Measurements from ENCODE around the gene PIGB.

Gene PIGB

DNA sequence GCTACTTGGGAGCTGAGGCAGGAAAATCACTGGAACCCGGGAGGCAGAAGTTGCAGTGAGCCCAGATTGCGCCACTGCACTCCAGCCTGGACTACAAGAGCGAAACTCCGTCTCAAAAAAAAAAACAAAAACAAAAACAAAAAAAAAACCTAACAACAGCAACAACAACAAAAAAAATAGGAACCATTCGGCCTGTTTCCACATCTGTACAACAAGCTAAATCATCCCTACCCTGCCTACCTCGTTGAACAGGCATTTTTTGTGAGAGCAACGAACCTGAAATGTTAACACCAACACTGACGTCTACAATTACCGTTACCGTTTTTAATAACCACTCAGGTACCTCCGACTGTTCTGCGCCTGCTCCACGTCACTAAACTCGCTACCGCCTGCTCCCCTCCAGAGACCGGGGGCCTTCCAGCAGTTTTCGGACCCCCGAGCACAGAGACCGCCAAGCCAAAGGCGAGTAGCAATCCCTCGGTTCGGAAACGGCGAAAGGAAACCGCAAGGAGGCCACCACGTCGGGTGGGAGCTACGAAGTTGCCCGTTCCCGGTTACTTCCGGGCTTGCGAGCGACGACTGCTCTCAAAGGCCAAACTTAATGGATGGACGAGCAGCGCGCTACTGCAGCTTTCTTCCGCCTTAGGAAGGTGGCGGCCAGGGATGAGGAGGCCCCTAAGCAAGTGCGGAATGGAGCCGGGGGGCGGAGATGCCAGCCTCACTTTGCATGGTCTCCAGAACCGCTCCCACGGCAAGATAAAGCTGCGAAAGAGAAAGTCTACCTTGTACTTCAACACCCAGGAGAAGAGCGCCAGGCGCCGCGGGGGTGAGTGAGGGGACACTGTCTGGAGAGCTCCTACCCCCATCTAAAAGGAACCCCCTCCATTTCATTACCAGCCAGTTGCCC is at the start of gene PIGB, which contains the start of gene PIGBOS1:
Gene PIGB, plus strand, starts transcription at position 635 of the 907 bp plus-strand sequence. Its CDS starts 29 bp downstream, at position 664.
Gene PIGBOS1, minus strand, starts transcription at position 536 of the 907 bp plus-strand sequence. CDS start 1,331 bp downstream, outside the sequence.
- TF ChIP-seq, protein P1, sequence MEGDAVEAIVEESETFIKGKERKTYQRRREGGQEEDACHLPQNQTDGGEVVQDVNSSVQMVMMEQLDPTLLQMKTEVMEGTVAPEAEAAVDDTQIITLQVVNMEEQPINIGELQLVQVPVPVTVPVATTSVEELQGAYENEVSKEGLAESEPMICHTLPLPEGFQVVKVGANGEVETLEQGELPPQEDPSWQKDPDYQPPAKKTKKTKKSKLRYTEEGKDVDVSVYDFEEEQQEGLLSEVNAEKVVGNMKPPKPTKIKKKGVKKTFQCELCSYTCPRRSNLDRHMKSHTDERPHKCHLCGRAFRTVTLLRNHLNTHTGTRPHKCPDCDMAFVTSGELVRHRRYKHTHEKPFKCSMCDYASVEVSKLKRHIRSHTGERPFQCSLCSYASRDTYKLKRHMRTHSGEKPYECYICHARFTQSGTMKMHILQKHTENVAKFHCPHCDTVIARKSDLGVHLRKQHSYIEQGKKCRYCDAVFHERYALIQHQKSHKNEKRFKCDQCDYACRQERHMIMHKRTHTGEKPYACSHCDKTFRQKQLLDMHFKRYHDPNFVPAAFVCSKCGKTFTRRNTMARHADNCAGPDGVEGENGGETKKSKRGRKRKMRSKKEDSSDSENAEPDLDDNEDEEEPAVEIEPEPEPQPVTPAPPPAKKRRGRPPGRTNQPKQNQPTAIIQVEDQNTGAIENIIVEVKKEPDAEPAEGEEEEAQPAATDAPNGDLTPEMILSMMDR (IDR thresholded peaks at IDR 0.05; ENCODE audit: low read length, missing control alignments), result no peak
- DNase-seq (ENCODE audit: low read depth), result peak; percentile 94
- H3K4me3 ChIP-seq (replicated peaks; ENCODE audit: low read depth, low read length), result peak within 1 kb of the TSS; percentile 84

DNA sequence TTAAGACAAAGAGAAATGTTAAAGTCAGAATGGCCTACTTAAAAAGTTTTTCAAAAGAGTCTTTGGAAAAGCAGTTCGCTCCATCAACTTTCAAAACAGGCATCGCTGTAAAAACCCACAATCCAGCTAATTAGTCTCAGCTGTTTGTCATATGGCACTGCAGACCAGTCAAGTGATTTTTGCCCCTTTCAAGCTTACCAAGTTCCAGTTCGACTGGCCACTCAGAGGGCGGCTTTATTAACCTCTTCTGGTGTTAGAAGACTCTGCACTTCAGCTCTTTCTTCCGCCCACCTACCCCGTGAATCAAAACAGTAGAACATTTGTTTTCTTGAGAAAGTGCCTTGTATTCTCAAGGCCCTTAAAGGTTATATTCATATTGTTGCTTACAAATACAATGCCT is 48.7 kb upstream of the PIGB start:
- no peak overlapping the region for H3K4me3 ChIP-seq (replicated peaks; ENCODE audit: low read depth, low read length)
- TF ChIP-seq, protein P1 (IDR thresholded peaks at IDR 0.05; ENCODE audit: low read length, missing control alignments), result no peak
- no peak for DNase-seq (ENCODE audit: low read depth)

DNA sequence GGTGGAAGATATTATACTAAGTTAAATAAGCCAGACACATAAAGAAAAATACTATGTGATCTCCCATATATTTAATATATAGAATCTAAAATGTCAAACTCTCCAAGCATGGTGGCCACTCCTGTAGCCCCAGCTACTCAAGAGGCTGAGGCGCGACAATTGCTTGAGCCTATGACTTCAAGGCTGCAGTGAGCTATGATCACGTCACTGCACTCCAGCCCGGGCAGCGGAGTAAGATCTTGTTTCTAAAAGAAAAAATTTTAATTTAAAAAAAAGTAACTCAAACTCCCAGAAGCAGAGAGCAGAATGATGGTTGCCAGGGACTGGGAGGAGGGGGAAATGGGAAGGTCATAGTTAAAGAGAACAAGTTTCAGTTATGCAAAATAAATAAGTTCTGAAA is 42.7 kb upstream of the PIGB start:
- TF ChIP-seq, protein P1 (IDR thresholded peaks at IDR 0.05; ENCODE audit: low read length, missing control alignments), result no peak
- no peak overlapping the region for H3K4me3 ChIP-seq (replicated peaks; ENCODE audit: low read depth, low read length)
- no peak for DNase-seq (ENCODE audit: low read depth)

DNA sequence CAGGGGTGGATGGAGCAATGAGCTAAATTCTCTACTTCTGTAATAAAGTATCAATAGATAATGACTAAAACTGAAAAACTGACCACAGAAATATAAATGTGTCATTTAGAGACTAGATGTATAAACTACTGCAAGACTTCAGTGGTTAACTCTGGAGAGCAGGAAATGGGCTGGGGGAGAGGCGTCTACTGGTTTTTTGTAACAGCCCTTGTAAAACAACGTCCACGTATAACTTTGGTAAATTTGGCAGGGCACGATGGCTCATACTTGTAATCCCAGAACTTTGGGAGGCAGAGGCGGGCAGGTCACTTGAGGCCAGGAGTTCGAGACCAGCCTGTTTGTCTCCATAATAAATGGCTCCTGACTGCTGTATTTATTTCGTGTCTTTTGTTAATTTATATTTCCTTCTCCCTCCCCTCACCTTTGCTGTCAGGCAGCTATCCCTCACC is 41.9 kb upstream of the PIGB start:
- TF ChIP-seq, protein P1 (IDR thresholded peaks at IDR 0.05; ENCODE audit: low read length, missing control alignments), result no peak
- peak; percentile 33 for DNase-seq (ENCODE audit: low read depth)
- H3K4me3 ChIP-seq (replicated peaks; ENCODE audit: low read depth, low read length), result no peak overlapping the region

DNA sequence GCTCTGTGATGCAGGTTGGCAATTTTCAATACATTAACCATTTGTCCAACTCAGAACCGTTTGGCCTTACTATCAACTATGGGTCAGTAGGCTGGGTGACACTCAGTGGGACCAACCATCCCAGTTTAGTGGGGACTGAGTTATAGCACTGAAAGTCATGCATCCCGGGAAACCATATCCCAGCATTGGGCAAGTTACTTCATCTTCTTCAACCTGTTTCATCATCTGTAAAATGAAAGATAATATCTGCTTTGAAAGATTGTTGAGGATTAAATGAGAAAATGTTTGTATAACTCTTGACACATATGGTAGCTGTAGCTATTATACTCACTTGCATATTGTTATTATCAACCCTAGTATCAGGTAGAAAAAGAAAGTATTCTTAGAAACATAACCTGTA is 41.3 kb upstream of the PIGB start:
- TF ChIP-seq, protein P1 (IDR thresholded peaks at IDR 0.05; ENCODE audit: low read length, missing control alignments), result no peak

DNA sequence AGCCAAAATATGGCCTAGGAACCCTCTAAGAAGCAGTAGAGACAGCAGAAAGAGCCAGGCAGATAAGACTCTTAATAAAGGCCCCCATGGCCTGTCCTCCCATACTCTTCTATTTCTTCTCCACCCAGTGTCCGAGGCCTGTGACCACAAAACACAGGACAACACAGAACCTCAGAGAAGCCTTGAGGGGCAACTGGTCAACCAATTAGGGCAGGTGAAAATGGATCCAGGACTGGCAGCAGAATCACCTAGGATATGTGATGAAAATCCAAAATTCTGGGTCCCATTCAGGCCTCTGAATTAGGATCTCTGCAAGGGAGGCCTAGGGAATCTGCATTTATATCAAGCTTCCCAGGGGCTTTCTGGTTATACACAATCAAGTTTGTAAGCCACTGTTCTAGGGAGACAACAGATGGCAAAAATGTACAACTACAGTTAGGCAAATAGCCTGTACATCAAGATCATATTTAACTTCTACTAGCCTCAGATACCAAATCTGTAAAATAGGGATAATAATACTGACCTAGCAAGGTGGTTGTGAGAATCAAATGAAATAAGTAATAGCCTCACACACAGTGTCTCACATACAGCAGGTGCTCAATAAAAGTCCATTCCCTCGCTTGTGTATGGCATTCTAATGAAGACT is 39.8 kb upstream of the PIGB start:
- TF ChIP-seq, protein P1 (IDR thresholded peaks at IDR 0.05; ENCODE audit: low read length, missing control alignments), result no peak
- no peak for DNase-seq (ENCODE audit: low read depth)
- H3K4me3 ChIP-seq (replicated peaks; ENCODE audit: low read depth, low read length), result no peak overlapping the region

More for the DNA sequence above, 41.3 kb upstream of the PIGB start:
- DNase-seq (ENCODE audit: low read depth), result no peak
- H3K4me3 ChIP-seq (replicated peaks; ENCODE audit: low read depth, low read length), result no peak overlapping the region
